Astrocyte (in vitro differentiated cells and primary cell): ENCODE data around the gene PFKL.

Source experiments
- CTCF ChIP-seq: IDR thresholded peaks from 2 replicates; pipeline ENCODE4 v1.5.1; 2011; ENCODE audit warnings: low read depth, mild to moderate bottlenecking, inconsistent platforms, low read length, moderate library complexity; ENCODE audit not compliant: insufficient read depth
- EZH2 ChIP-seq: IDR thresholded peaks from 2 replicates; pipeline ENCODE4 v1.6.1; 2012; ENCODE audit warnings: mild to moderate bottlenecking, low read length, inconsistent platforms; ENCODE audit not compliant: insufficient read depth

DNA sequence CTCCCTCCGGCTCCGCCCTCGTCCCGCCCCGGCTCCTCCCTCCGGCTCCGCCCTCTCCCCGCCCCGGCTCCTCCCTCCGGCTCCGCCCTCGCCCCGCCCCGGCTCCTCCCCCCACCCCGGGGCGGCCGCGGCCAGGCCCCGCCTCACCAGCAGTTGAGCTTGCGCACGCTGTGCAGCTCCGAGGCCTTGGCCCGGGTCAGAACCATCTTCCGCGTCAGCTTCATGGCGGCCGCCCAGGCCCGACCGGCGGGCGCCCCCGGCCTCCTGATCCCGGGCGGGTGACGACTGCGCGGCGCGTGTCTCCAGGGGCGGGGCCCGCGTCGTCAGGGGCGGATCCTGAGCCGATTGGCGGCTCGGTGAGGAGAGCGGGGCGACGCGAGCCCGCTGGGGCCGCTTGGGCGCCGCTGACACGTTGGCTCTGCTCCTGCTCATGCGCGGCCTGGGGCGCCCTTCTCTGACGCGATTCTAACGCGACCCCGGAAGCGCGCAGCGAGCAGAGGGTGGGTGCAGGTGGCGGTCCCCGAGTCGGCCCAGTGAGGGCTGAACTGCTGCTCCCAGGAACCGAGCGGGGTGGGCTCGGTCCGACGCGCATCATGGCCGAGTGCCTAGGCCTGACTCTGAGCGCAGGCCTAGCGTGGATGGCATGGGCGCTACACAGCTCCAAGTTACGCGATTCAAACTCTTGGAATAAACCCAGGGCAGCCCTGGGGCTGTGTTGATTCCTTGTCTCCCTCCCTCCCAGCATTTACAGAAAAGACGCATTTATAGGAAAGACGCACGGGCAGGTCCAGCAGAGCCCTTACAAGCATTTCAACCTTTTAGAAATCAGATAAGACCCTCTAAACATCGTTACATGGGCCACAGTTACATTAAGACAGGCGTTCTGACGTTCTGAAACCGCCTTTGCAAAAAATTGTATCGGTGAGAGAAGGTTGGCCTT lies 39.4 kb downstream of the PFKL start, which contains the start of gene CFAP410:
- no peak for TF ChIP-seq EZH2
- no peak for TF ChIP-seq CTCF
